ENCODE measurements around the gene PLXDC2. TPM values are rescaled to one million over a fixed set of nuclear protein-coding genes. Genes with fewer than 3 reads are reported as not detected.

PLXDC2 gene
- total RNA-seq, 1 experiment from 2014 or later, result 38.7 TPM

GRCh38 chr10:20132816-20133215, 316.6 kb downstream of the PLXDC2 start:
- Histone ChIP-seq H3T11ph (ENCODE audit: low read length) (no peak overlapping the region), H3K56ac (ENCODE audit: insufficient read length, low read depth, low read length) (no peak overlapping the region), H4K5ac (ENCODE audit: insufficient read length, low read depth, low read length) (no peak overlapping the region), H3K79me2 (ENCODE audit: insufficient read depth, low read length) (peaks cover 2% of the 10 kb centered on the region; the same call in 1 of the 2 replicates), H3K9me3 (ENCODE audit: control insufficient read depth, low read depth, low read length) (no peaks in the 10 kb centered on the region), H3K4me2 (ENCODE audit: insufficient read depth, insufficient read length, low read length) (no peak overlapping the region), H4K91ac (ENCODE audit: insufficient read length, low read depth, low read length) (no peak overlapping the region), H3K9ac (ENCODE audit: extremely low read depth, insufficient read length, low read length) (no peak overlapping the region), H2BK5ac (ENCODE audit: insufficient read length, low read length) (no peak overlapping the region), H3K23ac (ENCODE audit: insufficient read length, low read depth, low read length) (no peak overlapping the region), H2BK15ac (ENCODE audit: low read depth, low read length) (no peak overlapping the region), H3K18ac (ENCODE audit: insufficient read length, low read depth, low read length) (no peak overlapping the region), H3K4ac (ENCODE audit: low read depth, low read length) (no peak overlapping the region), H3K79me1 (ENCODE audit: insufficient read depth, low read depth, low read length, poor library complexity, severe bottlenecking) (peaks cover 4% of the 10 kb centered on the region), H2BK20ac (ENCODE audit: low read depth, low read length, poor library complexity, severe bottlenecking) (no peak overlapping the region), H3K27ac (ENCODE audit: insufficient read length, low read depth, low read length) (no peak overlapping the region), H4K20me1 (ENCODE audit: control insufficient read depth, insufficient read depth, insufficient read length) (no peaks in the 10 kb centered on the region), H4K8ac (replicated peaks; ENCODE audit: insufficient read length, low read depth, low read length) (no peak overlapping the region), H2BK12ac (ENCODE audit: insufficient read length, low read depth, low read length) (no peak overlapping the region), H3K4me1 (ENCODE audit: insufficient read depth, low read length) (no peaks in the 10 kb centered on the region), H2BK120ac (ENCODE audit: low read depth, low read length, poor library complexity, severe bottlenecking) (no peak overlapping the region), H2AK5ac (ENCODE audit: insufficient read length, low read length) (no peak overlapping the region), H3K14ac (ENCODE audit: insufficient read depth, low read length) (no peak overlapping the region), H3K23me2 (ENCODE audit: insufficient read length, low read depth, low read length, poor library complexity, severe bottlenecking) (no peaks in the 10 kb centered on the region), H3K27me3 (ENCODE audit: insufficient read depth, low read length) (no peaks in the 10 kb centered on the region), H2AFZ (ENCODE audit: low read length) (no peak overlapping the region)
- Mint-ChIP-seq H3K27me3 (ENCODE audit: low read depth) (no peaks in the 10 kb centered on the region), H3K4me3 (no peak overlapping the region), H3K9me3 (peaks cover 8 to 12% of the 10 kb centered on the region in 2 experiments; a peak in 4 of 5 replicates), H3K27ac (no peak overlapping the region), H3K36me3 (ENCODE audit: insufficient read depth in 1 of 3, low read depth in 3 of 3) (peaks cover 0 to 14% (median 9%) of the 10 kb centered on the region in 3 experiments; a peak in 4 of 7 replicates), H3K4me1 (peaks cover 0 to 12% of the 10 kb centered on the region in 2 experiments; a peak in 2 of 4 replicates)
- DNase-seq, result no peak
- WGBS (ENCODE audit: extremely low coverage, insufficient read length, low lambda C conversion rate), result no CpG with 5 or more reads among the region's 2 CpGs
- TF ChIP-seq, protein P1, sequence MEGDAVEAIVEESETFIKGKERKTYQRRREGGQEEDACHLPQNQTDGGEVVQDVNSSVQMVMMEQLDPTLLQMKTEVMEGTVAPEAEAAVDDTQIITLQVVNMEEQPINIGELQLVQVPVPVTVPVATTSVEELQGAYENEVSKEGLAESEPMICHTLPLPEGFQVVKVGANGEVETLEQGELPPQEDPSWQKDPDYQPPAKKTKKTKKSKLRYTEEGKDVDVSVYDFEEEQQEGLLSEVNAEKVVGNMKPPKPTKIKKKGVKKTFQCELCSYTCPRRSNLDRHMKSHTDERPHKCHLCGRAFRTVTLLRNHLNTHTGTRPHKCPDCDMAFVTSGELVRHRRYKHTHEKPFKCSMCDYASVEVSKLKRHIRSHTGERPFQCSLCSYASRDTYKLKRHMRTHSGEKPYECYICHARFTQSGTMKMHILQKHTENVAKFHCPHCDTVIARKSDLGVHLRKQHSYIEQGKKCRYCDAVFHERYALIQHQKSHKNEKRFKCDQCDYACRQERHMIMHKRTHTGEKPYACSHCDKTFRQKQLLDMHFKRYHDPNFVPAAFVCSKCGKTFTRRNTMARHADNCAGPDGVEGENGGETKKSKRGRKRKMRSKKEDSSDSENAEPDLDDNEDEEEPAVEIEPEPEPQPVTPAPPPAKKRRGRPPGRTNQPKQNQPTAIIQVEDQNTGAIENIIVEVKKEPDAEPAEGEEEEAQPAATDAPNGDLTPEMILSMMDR (conservative IDR thresholded peaks at IDR 0.05), result no peak

Measured in H9 (cell line).